Fibroblast of lung (primary cell): ENCODE data around the gene MTHFSD. TPM values are rescaled to one million over a fixed set of nuclear protein-coding genes. Genes with fewer than 3 reads are reported as not detected.

Experiments used
- DNase-seq, 2 donors: peaks; one replicate each; pipeline versions ENCODE4 v3.0.0 to v3.0.0-alpha.2; 2010; ENCODE audit warnings: low read depth in 2 of 2
- H2AFZ ChIP-seq: 2 replicates; pipeline ENCODE4 v1.5.1; 2012; ENCODE audit warnings: low read length, control low read depth, inconsistent platforms
- H3K27ac ChIP-seq: 2 replicates; pipeline ENCODE4 v1.5.1; 2011; ENCODE audit warnings: low read length, control low read depth; ENCODE audit not compliant: insufficient read depth
- H3K27me3 ChIP-seq: 2 replicates; pipeline ENCODE4 v1.5.1; 2011; ENCODE audit warnings: mild to moderate bottlenecking, low read length; ENCODE audit not compliant: control insufficient read depth, insufficient read depth
- H3K36me3 ChIP-seq: 2 replicates; pipeline ENCODE4 v1.5.1; 2011; ENCODE audit warnings: low read length; ENCODE audit not compliant: control insufficient read depth, insufficient read depth
- H3K4me1 ChIP-seq: 2 replicates; pipeline ENCODE4 v1.5.1; 2011; ENCODE audit warnings: low read length; ENCODE audit not compliant: control insufficient read depth, insufficient read depth; ENCODE audit errors: extremely low read depth
- H3K4me2 ChIP-seq: 2 replicates; pipeline ENCODE4 v1.5.1; 2011; ENCODE audit warnings: low read length, control low read depth; ENCODE audit not compliant: insufficient read depth; ENCODE audit errors: extremely low read depth
- H3K4me3 ChIP-seq, 4 experiments: fragments of 200-600 bp in 1 of 4; sonication (generic) in 1 of 4; replicated peaks in 1 of 4; 2 replicates each; pipeline ENCODE4 v1.5.1; 2011 to 2016; ENCODE audit warnings: low read length in 4 of 4, low read depth in 3 of 4, mild to moderate bottlenecking in 3 of 4, control low read depth in 2 of 4, inconsistent platforms in 1 of 4, mixed read lengths in 1 of 4; ENCODE audit not compliant: insufficient read depth in 1 of 4; ENCODE audit errors: control extremely low read depth in 1 of 4
- H3K79me2 ChIP-seq: 2 replicates; pipeline ENCODE4 v1.5.1; 2012; ENCODE audit warnings: mild to moderate bottlenecking, low read length, inconsistent platforms; ENCODE audit not compliant: control insufficient read depth, insufficient read depth
- H3K9ac ChIP-seq: 2 replicates; pipeline ENCODE4 v1.5.1; 2011; ENCODE audit warnings: mild to moderate bottlenecking, low read length, control low read depth; ENCODE audit not compliant: insufficient read depth
- H3K9me3 ChIP-seq: 2 replicates; pipeline ENCODE4 v1.5.1; 2012; ENCODE audit warnings: low read depth, low read length; ENCODE audit not compliant: control insufficient read depth, insufficient read depth
- H4K20me1 ChIP-seq: 2 replicates; pipeline ENCODE4 v1.5.1; 2011; ENCODE audit warnings: low read length; ENCODE audit not compliant: control insufficient read depth, insufficient read depth; ENCODE audit errors: extremely low read depth
- EZH2 ChIP-seq: IDR thresholded peaks from 2 replicates; pipeline ENCODE4 v1.5.1; 2012; ENCODE audit warnings: low read length, control low read depth, mild to moderate bottlenecking; ENCODE audit errors: missing control alignments
- polyA plus RNA-seq, 2 donors: library from polyadenylated mRNA; depleted of rRNA in 1 of 2; stranded (reverse) in 1 of 2; unstranded in 1 of 2; fragments of >200 nt; gene quantifications; 2 replicates each; pipeline ENCODE4 v1.2.1, GENCODE V29; 2011 to 2012; ENCODE audit warnings: missing spikeins in 1 of 2
- total RNA-seq: library from RNA; depleted of rRNA; stranded (reverse); fragments of >200 nt; gene quantifications from 2 replicates; pipeline ENCODE4 v1.2.1, GENCODE V29; 2014
- TF ChIP-seq, protein P1 (sequence below), 2 donors: IDR thresholded peaks in 1 of 2; conservative IDR thresholded peaks in 1 of 2; 1 replicate in 1 of 2; 2 replicates in 1 of 2; pipeline ENCODE4 v1.5.1; 2011 to 2012; ENCODE audit warnings: low read length in 2 of 2, control low read depth in 1 of 2, inconsistent platforms in 1 of 2, low read depth in 1 of 2, mild to moderate bottlenecking in 1 of 2

MTHFSD gene
- total and polyA plus RNA-seq, 2 donors (not counting 1 experiment from before 2014, with no cell fraction given): 13.1 to 19.3 TPM

DNA sequence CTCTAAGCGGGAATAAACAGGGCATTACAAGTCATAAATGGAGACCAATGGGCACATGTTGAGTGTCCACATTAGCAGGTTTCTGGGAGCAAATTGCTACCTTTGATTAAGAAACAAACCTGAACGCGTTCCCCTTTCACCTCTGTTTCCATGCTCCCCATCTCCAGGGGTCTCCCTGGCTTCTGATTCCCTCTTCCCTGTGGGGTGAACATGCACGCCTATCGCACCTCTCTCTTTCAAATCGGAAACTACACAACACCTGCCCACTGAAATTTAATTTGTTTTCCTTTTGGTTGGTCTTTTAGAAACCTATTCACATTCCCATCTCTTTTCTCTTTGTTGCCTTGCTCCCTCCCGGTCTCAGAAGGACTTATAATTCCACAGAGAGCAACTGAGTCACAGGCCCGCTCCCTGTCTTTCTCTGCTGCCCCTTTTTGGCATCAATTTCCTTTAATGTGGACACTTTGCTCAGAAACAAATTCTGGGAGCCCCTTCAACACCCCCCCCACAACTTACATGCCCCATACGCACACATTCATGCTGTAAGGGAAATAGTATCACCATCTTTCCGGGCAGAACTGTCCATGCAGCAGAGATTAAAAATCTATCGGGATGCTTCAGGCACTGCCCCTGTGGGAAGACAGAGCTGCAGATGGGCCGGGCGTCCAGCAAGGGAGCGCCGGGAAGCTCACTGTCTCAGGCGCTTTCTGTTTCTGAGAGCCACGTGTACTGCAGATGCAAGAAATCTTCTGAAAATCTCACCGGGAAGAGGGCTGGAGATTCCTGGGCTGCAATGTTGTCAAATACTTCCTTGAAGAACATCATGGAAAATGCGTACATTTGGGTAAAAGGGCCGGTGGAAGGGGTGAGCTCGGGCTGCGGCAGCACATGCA, 51.9 kb downstream of the MTHFSD start:
- no peaks in the 10 kb centered on the region for H4K20me1 ChIP-seq
- H3K4me2 ChIP-seq: peak overlapping the region; percentile 21
- peaks cover 4% of the 10 kb centered on the region for H3K36me3 ChIP-seq

DNA sequence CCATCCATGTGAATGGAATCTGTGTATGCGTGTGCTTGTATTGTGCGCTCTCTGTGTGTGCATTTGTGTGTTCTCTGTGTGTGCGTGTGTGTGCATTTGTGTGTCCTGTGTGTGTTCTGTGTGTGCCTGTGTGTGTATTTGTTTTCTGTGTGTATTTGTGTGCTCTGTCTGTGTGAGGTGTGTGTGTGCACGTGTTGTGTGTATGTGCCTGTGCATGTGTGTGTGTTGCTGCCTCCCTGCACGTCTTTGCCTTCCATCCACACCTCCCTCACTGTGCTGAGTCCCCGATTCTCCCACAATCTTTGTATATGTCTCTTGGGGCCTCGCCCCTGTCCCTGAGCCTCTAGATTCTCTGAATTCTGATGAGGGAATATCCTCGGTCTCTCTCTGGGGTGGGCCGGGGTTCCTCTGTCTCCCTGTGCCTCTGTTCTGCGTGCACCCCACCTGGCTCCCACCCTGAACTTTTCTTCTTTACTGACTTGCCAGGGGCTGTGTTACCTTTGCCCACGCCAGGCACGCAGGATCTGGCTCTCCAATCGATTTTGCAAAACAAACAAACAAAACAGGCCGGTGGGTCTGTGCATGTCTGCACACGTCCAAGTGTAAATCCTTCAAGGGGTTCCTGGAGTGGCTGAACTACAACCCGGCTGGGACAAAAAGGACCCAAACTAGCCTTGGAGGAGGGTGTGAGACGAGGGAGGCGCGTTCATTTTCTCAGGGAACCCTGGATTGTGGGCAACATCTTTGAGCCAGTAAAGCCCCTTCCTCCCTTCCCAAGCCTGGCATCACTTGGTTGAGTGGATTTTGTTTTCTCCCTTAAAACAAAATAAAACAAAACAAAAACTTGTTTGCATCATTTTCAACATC, 52.8 kb downstream of the MTHFSD start:
- Histone ChIP-seq H3K4me1 (peaks cover 10% of the 10 kb centered on the region), H3K36me3 (peaks cover 4% of the 10 kb centered on the region), H3K4me2 (no peak overlapping the region), H3K9me3 (no peaks in the 10 kb centered on the region), H3K79me2 (peaks cover 88% of the 10 kb centered on the region), H3K4me3 (no peak overlapping the region), H4K20me1 (no peaks in the 10 kb centered on the region), H3K27me3 (no peaks in the 10 kb centered on the region), H3K9ac (no peak overlapping the region), H2AFZ (no peak overlapping the region), H3K27ac (no peak overlapping the region)
- no peak for TF ChIP-seq EZH2
- TF ChIP-seq, protein P1, sequence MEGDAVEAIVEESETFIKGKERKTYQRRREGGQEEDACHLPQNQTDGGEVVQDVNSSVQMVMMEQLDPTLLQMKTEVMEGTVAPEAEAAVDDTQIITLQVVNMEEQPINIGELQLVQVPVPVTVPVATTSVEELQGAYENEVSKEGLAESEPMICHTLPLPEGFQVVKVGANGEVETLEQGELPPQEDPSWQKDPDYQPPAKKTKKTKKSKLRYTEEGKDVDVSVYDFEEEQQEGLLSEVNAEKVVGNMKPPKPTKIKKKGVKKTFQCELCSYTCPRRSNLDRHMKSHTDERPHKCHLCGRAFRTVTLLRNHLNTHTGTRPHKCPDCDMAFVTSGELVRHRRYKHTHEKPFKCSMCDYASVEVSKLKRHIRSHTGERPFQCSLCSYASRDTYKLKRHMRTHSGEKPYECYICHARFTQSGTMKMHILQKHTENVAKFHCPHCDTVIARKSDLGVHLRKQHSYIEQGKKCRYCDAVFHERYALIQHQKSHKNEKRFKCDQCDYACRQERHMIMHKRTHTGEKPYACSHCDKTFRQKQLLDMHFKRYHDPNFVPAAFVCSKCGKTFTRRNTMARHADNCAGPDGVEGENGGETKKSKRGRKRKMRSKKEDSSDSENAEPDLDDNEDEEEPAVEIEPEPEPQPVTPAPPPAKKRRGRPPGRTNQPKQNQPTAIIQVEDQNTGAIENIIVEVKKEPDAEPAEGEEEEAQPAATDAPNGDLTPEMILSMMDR (conservative IDR thresholded peaks at IDR 0.05 in 1 of 2, IDR thresholded peaks at IDR 0.05 in 1 of 2; ENCODE audit: low read depth in 1 of 2, low read length in 2 of 2): no peak
- no peak for DNase-seq

More for the DNA sequence above, 51.9 kb downstream of the MTHFSD start:
- Histone ChIP-seq H3K27ac (no peak overlapping the region), H3K9ac (no peak overlapping the region), H3K9me3 (no peaks in the 10 kb centered on the region), H3K27me3 (no peaks in the 10 kb centered on the region), H3K4me1 (peaks cover 13% of the 10 kb centered on the region), H2AFZ (no peak overlapping the region), H3K79me2 (peaks cover 93% of the 10 kb centered on the region), H3K4me3 (peak overlapping the region in 1 of 4 experiments; percentile 29)
- TF ChIP-seq, protein P1 (conservative IDR thresholded peaks at IDR 0.05 in 1 of 2, IDR thresholded peaks at IDR 0.05 in 1 of 2; ENCODE audit: low read depth in 1 of 2, low read length in 2 of 2): no peak
- TF ChIP-seq EZH2: no peak
- peak in 1 of 2 donors; percentile 48 for DNase-seq
